H1 (cell line): ENCODE data around the gene KLHL36. TPM values are rescaled to one million over a fixed set of nuclear protein-coding genes. Genes with fewer than 3 reads are reported as not detected.

Source experiments
- KDM1A ChIP-seq: fragments of 200-600, 300-600 bp; sonication (generic); IDR thresholded peaks from 2 replicates; pipeline ENCODE4 v1.7.1; 2016; ENCODE audit warnings: mild to moderate bottlenecking, low read length, borderline replicate concordance
- PHF8 ChIP-seq: fragments of 200-600 bp; sonication (generic); conservative IDR thresholded peaks from 2 replicates; pipeline ENCODE4 v1.7.1; 2012; ENCODE audit warnings: low read depth, mild to moderate bottlenecking, inconsistent platforms, low read length, moderate library complexity
- POU5F1 ChIP-seq: IDR thresholded peaks from 2 replicates; pipeline ENCODE4 v1.6.1; 2011; ENCODE audit warnings: low read depth, mild to moderate bottlenecking, low read length, moderate library complexity
- SIRT6 ChIP-seq: IDR thresholded peaks from one replicate; pipeline ENCODE4 v1.7.1; 2012; ENCODE audit warnings: low read length, inconsistent platforms
- SP1 ChIP-seq: IDR thresholded peaks from 2 replicates; pipeline ENCODE4 v1.6.1; 2011; ENCODE audit warnings: low read depth, low read length
- polyA plus RNA-seq, 7 experiments: library from polyadenylated mRNA; depleted of rRNA in 3 of 7; stranded (reverse) in 5 of 7; unstranded in 2 of 7; fragments of >200 nt in 5 of 7; fragments of 200-250 nt in 2 of 7; gene quantifications; 1 replicate in 5 of 7; 2 replicates in 1 of 7; 4 replicates in 1 of 7; pipeline versions ENCODE4 v1.2.1 to v1.2.3, GENCODE V29; 2011 to 2013; ENCODE audit warnings: missing spikeins in 2 of 7, mixed read lengths in 2 of 7
- total RNA-seq: library from RNA; stranded (reverse); fragmentation: NEBNext Ultra II Directional; extraction: Animal tissue kit (Norgen Biotek cat#: 25700); gene quantifications from 2 replicates; pipeline ENCODE4 v1.2.1, GENCODE V29; 2021
- TF ChIP-seq, protein P1 (sequence below): fragments of 300-600 bp; sonication (generic); IDR thresholded peaks from 2 replicates; pipeline ENCODE4 v1.7.1; 2012; ENCODE audit warnings: low read length, moderate library complexity, mild to moderate bottlenecking, inconsistent platforms; ENCODE audit not compliant: insufficient replicate concordance

The KLHL36 gene
- total and polyA plus RNA-seq, 2 of the 8 experiments (the other 6 are each of a cell fraction or from before 2014, with no cell fraction given) = 22.9 to 33.6 TPM

DNA sequence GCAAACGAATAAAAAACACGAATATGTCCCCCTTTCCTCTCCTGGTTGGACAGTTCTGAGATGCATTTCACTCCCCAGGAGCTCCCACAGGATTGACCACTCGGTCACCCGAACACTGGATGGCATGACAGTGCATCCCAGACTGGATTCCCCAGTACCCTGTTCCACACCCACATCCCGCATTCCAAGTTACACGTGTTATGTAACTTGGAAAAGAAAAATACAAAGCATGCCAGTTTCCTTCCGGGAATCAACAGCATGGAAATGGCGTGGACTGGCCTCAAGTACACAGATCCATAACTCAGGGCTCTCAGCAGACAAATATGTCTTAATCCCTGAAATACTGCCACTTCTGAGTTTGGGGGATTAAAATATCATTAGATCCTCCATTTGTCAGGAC is 12.6 kb upstream of the KLHL36 start (continued):
- TF ChIP-seq SIRT6 (no peak), PHF8 (no peak), POU5F1 (no peak), KDM1A (no peak), SP1 (no peak)
- TF ChIP-seq, protein P1, sequence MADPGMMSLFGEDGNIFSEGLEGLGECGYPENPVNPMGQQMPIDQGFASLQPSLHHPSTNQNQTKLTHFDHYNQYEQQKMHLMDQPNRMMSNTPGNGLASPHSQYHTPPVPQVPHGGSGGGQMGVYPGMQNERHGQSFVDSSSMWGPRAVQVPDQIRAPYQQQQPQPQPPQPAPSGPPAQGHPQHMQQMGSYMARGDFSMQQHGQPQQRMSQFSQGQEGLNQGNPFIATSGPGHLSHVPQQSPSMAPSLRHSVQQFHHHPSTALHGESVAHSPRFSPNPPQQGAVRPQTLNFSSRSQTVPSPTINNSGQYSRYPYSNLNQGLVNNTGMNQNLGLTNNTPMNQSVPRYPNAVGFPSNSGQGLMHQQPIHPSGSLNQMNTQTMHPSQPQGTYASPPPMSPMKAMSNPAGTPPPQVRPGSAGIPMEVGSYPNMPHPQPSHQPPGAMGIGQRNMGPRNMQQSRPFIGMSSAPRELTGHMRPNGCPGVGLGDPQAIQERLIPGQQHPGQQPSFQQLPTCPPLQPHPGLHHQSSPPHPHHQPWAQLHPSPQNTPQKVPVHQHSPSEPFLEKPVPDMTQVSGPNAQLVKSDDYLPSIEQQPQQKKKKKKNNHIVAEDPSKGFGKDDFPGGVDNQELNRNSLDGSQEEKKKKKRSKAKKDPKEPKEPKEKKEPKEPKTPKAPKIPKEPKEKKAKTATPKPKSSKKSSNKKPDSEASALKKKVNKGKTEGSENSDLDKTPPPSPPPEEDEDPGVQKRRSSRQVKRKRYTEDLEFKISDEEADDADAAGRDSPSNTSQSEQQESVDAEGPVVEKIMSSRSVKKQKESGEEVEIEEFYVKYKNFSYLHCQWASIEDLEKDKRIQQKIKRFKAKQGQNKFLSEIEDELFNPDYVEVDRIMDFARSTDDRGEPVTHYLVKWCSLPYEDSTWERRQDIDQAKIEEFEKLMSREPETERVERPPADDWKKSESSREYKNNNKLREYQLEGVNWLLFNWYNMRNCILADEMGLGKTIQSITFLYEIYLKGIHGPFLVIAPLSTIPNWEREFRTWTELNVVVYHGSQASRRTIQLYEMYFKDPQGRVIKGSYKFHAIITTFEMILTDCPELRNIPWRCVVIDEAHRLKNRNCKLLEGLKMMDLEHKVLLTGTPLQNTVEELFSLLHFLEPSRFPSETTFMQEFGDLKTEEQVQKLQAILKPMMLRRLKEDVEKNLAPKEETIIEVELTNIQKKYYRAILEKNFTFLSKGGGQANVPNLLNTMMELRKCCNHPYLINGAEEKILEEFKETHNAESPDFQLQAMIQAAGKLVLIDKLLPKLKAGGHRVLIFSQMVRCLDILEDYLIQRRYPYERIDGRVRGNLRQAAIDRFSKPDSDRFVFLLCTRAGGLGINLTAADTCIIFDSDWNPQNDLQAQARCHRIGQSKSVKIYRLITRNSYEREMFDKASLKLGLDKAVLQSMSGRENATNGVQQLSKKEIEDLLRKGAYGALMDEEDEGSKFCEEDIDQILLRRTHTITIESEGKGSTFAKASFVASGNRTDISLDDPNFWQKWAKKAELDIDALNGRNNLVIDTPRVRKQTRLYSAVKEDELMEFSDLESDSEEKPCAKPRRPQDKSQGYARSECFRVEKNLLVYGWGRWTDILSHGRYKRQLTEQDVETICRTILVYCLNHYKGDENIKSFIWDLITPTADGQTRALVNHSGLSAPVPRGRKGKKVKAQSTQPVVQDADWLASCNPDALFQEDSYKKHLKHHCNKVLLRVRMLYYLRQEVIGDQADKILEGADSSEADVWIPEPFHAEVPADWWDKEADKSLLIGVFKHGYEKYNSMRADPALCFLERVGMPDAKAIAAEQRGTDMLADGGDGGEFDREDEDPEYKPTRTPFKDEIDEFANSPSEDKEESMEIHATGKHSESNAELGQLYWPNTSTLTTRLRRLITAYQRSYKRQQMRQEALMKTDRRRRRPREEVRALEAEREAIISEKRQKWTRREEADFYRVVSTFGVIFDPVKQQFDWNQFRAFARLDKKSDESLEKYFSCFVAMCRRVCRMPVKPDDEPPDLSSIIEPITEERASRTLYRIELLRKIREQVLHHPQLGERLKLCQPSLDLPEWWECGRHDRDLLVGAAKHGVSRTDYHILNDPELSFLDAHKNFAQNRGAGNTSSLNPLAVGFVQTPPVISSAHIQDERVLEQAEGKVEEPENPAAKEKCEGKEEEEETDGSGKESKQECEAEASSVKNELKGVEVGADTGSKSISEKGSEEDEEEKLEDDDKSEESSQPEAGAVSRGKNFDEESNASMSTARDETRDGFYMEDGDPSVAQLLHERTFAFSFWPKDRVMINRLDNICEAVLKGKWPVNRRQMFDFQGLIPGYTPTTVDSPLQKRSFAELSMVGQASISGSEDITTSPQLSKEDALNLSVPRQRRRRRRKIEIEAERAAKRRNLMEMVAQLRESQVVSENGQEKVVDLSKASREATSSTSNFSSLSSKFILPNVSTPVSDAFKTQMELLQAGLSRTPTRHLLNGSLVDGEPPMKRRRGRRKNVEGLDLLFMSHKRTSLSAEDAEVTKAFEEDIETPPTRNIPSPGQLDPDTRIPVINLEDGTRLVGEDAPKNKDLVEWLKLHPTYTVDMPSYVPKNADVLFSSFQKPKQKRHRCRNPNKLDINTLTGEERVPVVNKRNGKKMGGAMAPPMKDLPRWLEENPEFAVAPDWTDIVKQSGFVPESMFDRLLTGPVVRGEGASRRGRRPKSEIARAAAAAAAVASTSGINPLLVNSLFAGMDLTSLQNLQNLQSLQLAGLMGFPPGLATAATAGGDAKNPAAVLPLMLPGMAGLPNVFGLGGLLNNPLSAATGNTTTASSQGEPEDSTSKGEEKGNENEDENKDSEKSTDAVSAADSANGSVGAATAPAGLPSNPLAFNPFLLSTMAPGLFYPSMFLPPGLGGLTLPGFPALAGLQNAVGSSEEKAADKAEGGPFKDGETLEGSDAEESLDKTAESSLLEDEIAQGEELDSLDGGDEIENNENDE = no peak
